Measurements from ENCODE around the gene CACNA1E.

The CACNA1E gene

GRCh38 chr1:181768211-181768929, 285.1 kb downstream of the CACNA1E start:
- no peak overlapping the region for H3K4me3 ChIP-seq (ENCODE audit: insufficient read depth, low read length, poor library complexity, severe bottlenecking)
- H3K9me2 ChIP-seq (replicated peaks; ENCODE audit: insufficient read depth, low read length) = no peaks in the 10 kb centered on the region
- H2AFZ ChIP-seq (ENCODE audit: low read depth, low read length, severe bottlenecking) = no peak overlapping the region
- TF ChIP-seq EZH2phosphoT487 (conservative IDR thresholded peaks at IDR 0.05; ENCODE audit: low read length) = no peak
- no peak for TF ChIP-seq CTCF (IDR thresholded peaks at IDR 0.05; ENCODE audit: insufficient read depth, low read length, poor library complexity, severe bottlenecking)
- H3K9ac ChIP-seq (ENCODE audit: low read length) = no peak overlapping the region
- H3F3A ChIP-seq (ENCODE audit: insufficient read depth) = no peaks in the 10 kb centered on the region
- H3K36me3 ChIP-seq (ENCODE audit: low read length) = no peaks in the 10 kb centered on the region
- H3K9me3 ChIP-seq (ENCODE audit: insufficient read depth, low read length) = no peaks in the 10 kb centered on the region
- no peaks in the 10 kb centered on the region for H3K79me2 ChIP-seq (ENCODE audit: insufficient read depth, low read length)
- no peaks in the 10 kb centered on the region for H3K27me3 ChIP-seq (ENCODE audit: low read length)
- no peak overlapping the region for H3K4me2 ChIP-seq (ENCODE audit: low read depth, low read length, poor library complexity, severe bottlenecking)
- H4K20me1 ChIP-seq (ENCODE audit: low read depth, low read length) = no peaks in the 10 kb centered on the region
- H3K27ac ChIP-seq (ENCODE audit: low read depth, low read length) = no peak overlapping the region

GRCh38 chr1:181768930-181769280, 285.6 kb downstream of the CACNA1E start:
- Histone ChIP-seq H3K27me3 (ENCODE audit: low read length) (no peaks in the 10 kb centered on the region), H3K79me2 (ENCODE audit: insufficient read depth, low read length) (no peaks in the 10 kb centered on the region), H3K36me3 (ENCODE audit: low read length) (no peaks in the 10 kb centered on the region), H3K9me3 (ENCODE audit: insufficient read depth, low read length) (no peaks in the 10 kb centered on the region), H2AFZ (ENCODE audit: low read depth, low read length, severe bottlenecking) (no peak overlapping the region), H3K27ac (ENCODE audit: low read depth, low read length) (no peak overlapping the region), H3K9ac (ENCODE audit: low read length) (no peak overlapping the region), H3F3A (ENCODE audit: insufficient read depth) (no peaks in the 10 kb centered on the region), H3K4me3 (ENCODE audit: insufficient read depth, low read length, poor library complexity, severe bottlenecking) (no peak overlapping the region), H3K9me2 (replicated peaks; ENCODE audit: insufficient read depth, low read length) (no peaks in the 10 kb centered on the region), H4K20me1 (ENCODE audit: low read depth, low read length) (no peaks in the 10 kb centered on the region), H3K4me2 (ENCODE audit: low read depth, low read length, poor library complexity, severe bottlenecking) (no peak overlapping the region)
- TF ChIP-seq CTCF (IDR thresholded peaks at IDR 0.05; ENCODE audit: insufficient read depth, low read length, poor library complexity, severe bottlenecking) = no peak
- no peak for TF ChIP-seq EZH2phosphoT487 (conservative IDR thresholded peaks at IDR 0.05; ENCODE audit: low read length)

- Histone ChIP-seq H3K9me3 (ENCODE audit: insufficient read depth, low read length) (no peaks in the 10 kb centered on the region), H3K4me3 (ENCODE audit: insufficient read depth, low read length, poor library complexity, severe bottlenecking) (no peak overlapping the region), H3K27ac (ENCODE audit: low read depth, low read length) (no peak overlapping the region), H3F3A (ENCODE audit: insufficient read depth) (no peaks in the 10 kb centered on the region), H3K27me3 (ENCODE audit: low read length) (no peaks in the 10 kb centered on the region), H3K36me3 (ENCODE audit: low read length) (no peaks in the 10 kb centered on the region), H3K79me2 (ENCODE audit: insufficient read depth, low read length) (no peaks in the 10 kb centered on the region), H2AFZ (ENCODE audit: low read depth, low read length, severe bottlenecking) (no peak overlapping the region), H4K20me1 (ENCODE audit: low read depth, low read length) (no peaks in the 10 kb centered on the region), H3K4me2 (ENCODE audit: low read depth, low read length, poor library complexity, severe bottlenecking) (no peak overlapping the region), H3K9ac (ENCODE audit: low read length) (no peak overlapping the region), H3K9me2 (replicated peaks; ENCODE audit: insufficient read depth, low read length) (no peaks in the 10 kb centered on the region)
- TF ChIP-seq EZH2phosphoT487 (conservative IDR thresholded peaks at IDR 0.05; ENCODE audit: low read length) (no peak), CTCF (IDR thresholded peaks at IDR 0.05; ENCODE audit: insufficient read depth, low read length, poor library complexity, severe bottlenecking) (no peak)
Measured at GRCh38 chr1:181769846-181770245, 286.5 kb downstream of the CACNA1E start.

All from SU-DHL-6 (cell line).